ENCODE results near the gene EXOSC2.
A peak's percentile ranks its signal among the peaks of the same experiment; 100 is the strongest.

The EXOSC2 gene, protein sequence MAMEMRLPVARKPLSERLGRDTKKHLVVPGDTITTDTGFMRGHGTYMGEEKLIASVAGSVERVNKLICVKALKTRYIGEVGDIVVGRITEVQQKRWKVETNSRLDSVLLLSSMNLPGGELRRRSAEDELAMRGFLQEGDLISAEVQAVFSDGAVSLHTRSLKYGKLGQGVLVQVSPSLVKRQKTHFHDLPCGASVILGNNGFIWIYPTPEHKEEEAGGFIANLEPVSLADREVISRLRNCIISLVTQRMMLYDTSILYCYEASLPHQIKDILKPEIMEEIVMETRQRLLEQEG

DNA sequence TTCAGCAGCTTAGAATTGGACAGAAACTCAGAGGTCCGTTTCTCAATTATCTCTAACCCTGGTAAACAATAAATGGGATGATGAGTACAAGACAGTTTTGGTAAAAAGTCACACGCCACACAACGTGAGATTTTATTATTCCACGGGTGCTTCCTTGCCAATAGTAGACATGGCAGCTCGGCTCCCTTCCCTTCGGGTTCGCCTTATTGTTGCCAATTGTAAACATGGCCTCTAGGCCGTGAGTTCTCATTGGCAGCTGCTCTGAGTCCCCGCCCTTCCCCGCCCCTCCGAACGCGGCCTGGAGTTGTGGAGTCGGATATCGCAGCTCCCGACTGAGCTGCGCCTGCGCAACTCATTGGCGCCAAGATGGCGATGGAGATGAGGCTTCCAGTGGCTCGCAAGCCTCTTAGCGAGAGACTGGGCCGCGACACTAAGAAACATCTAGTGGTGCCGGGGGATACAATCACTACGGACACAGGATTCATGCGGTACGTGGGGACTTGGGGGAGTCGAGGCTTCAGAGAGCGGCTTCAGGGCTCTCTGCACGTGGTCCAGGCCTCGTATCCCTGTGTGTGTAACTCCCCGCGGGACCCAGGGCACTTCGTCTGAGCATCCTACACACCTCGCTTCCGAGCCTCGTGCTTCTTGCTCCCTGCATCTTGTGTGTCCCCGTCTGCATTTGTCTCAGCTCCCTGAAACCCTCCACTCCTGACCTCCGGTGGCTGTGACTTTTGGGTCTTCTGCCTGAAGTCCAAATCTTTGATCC lies at the start of gene EXOSC2:
EXOSC2 (plus strand) TSS at position 355 of the 766 bp plus-strand sequence; CDS start at position 367, 12 bp downstream.
- peak; percentile 99 for DNase-seq

DNA sequence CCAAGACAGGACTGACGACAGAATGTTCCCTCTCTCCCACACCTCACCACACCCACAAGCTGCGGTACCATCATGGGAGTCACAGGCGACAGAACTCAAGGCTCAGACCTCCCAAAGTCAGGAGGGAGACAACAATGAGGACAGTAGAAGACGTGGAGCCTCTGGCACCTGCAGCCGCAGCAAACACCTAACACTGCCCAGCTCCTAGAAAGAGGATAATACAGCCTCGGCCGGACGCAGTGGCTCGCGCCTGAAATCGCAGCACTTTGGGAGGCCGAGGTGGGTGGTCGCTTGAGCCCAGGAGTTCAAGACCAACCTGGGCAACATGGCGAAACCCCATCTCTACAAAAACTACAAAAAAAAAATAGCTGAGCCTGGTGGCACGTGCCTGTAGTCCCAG lies 42.4 kb upstream of the EXOSC2 start:
- DNase-seq = no peak

DNA sequence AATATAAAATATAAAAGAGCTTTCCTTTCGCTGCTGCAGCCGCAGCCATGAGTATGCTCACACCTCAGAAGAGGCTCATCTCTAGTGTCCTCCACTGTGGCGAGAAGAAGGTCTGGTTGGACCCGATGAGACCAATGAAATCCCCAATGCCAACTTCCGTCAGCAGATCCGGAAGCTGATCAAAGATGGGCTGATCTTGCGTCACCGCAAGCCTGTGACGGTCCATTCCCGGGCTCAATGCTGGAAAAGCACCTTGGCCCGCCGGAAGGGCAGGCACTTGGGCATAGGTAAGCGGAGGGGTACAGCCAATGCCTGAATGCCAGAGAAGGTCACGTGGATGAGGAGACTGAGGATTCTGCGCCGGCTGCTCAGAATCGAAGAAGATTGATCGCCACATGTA lies 41.8 kb upstream of the EXOSC2 start:
- DNase-seq = no peak

DNA sequence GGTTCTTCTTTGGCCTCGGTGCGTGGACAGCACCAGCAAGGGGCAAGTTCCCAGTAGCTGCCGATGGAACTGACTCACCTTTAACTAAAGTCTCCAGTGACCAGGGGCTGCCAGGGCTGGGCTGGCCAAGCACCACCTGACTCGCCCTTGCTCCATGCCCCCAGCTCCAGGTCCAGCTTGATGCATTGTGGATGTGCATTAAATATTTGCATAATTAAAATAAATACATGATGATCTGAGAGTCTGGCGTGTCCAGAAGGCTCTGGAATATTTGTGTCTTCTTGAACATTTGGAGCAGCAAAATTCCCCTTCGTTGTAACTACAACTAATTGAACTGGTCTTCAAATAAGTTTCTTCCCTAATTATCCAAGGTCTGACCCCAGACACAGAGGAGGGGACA lies 38.7 kb upstream of the EXOSC2 start:
- DNase-seq = no peak

DNA sequence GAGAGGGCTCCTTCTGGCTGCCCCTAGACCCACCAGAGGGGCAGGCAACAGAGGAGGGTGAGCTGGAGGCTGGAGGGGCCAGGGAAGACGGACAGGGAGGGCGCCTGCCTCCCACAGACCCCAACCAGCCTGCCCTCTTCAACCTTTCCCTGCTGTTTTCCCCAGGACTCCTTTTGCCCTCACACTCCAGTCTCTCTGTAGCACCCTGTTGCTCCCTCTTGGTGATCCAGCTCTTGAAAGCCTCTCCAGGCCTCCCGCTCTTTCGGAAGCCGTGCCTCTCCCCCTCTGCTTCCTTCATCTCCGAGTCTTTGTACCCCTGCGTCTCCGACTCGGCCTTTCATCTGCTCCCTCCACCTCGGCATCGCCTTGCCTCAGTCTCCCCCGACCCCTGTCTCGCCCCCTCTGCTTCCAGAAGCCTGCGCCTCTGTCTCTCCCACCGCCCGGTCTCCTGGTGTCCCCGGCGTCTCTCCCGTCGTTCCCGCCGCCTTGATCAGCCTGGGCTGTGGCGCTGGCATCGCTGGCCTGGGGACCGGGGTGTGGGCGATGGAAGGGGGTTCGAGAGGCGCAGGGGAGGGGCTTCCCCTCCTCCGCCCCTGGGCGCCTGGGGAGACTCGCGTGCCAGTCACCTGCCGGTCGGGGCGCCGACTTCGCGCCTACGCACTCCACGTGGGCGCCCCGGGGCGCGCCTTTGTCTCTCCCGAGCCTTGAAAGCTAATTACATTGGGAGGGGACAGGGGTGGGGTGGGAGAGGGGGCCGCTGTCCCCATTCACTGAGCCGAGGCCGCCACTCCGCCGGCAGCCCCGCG lies 34.5 kb upstream of the EXOSC2 start:
- no peak for DNase-seq

DNA sequence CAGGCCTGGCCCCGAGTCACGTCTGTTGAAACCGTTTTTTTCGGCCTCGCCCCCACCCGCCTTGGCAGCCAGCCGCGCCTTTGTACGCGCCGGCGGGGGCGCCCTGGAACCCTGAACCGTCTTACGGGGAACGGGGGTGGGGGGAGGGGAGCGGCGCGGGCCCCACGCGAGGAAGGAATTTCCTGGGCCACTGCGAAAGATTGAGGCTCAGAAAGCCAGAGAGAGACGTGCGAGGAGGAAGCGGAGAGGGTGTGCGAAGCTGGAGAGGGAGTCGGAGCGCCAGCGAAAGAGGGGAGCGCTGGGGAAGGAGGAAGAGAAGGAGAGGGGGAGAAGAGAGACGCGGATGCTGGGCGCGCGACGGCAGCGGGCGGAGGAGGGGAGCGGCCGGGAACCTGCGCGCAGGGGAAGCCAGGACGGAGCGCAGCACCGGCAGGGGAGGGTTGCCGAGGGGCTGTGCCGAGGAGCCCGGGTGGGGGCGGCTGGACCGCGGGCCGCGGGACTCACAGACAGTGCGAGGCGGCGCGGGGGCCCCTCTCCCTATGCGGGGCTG lies 33.8 kb upstream of the EXOSC2 start:
- no peak for DNase-seq

DNA sequence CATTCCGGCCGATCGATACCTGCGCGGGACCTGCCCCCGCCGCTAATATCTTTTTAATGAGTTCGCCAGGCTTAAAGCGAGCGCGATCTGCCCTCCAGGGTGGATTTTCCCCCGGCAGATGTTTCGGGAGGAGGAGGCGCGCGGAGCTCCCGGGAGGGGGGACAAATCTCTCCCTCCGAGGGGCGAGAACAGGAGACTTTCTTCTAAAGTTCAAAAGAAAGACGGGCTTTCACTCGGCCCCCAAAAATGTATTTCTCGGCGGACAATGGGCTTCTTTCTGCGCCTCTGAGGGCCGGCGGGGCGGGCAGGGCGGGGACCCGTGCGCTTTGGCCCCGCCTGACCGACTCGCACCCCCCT lies 33.3 kb upstream of the EXOSC2 start:
- DNase-seq = no peak

DNA sequence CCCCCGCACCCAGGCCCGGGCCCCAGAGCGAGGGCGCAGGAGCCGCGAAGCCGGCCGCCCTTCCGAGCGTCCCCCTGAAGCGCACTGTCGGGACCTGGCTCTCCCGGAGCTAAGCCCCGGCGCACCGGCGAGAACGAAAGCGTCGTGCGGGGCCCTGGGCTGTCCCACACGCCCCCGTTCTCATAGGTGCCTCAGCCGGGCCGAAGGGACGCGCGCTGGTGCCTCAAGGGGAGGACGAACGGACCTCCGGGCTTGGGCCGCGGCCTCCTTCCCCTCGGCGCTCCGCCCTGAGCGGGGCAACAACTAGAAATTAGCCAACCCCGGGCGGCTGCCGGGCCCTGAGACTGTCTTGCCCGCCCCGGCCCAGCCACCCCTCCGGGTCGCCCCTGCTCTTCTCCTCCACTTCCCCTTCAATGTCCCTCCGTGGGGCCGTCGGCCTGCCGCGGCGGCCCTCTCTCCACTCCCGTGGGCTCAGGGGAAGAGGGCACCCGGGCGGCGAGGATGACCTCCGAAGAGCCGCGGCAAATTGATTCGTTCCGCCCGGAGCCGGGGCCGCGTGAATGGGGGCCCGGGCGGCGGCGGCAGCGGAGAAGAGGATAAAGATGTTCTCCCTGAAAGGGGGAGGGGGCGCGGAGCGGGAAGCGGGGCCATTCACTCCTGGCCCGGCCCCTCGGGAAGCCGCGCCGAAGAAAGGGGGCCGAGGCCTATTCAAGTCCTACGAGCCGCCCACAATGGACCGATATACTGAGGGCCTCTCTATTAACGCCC lies 32.7 kb upstream of the EXOSC2 start:
- DNase-seq = no peak

DNA sequence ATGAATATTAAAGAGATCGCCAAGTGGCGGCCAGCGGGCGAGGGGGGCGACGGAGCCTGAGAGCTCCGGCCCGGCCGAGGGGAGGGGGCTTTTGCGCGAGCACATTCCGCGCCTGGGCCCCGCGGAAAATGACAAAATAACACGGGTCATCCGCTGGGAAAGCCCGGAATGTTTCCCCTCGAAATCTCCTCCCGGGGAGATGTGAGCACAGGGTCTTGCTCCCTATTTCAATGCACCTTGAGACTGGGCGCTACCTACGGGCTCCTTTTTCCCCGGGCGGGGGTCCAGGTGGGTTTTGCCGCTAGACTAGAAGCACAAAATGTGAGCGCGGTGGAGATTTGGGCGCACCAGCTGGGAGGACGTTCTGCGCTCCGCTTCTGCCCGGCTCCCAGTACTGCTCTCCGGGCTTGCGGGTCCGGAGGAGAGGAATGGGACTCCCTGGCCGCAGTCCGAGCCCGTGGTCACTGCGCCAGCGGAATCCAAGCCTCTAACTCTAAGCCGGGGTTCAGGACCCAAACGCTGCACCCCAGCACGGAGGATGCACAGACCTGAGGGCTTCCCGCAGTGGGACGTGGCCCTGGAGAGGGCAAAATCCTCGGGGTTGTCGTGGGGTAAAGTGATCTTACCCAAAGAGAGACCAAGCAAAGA lies 32.0 kb upstream of the EXOSC2 start:
- no peak for DNase-seq

DNA sequence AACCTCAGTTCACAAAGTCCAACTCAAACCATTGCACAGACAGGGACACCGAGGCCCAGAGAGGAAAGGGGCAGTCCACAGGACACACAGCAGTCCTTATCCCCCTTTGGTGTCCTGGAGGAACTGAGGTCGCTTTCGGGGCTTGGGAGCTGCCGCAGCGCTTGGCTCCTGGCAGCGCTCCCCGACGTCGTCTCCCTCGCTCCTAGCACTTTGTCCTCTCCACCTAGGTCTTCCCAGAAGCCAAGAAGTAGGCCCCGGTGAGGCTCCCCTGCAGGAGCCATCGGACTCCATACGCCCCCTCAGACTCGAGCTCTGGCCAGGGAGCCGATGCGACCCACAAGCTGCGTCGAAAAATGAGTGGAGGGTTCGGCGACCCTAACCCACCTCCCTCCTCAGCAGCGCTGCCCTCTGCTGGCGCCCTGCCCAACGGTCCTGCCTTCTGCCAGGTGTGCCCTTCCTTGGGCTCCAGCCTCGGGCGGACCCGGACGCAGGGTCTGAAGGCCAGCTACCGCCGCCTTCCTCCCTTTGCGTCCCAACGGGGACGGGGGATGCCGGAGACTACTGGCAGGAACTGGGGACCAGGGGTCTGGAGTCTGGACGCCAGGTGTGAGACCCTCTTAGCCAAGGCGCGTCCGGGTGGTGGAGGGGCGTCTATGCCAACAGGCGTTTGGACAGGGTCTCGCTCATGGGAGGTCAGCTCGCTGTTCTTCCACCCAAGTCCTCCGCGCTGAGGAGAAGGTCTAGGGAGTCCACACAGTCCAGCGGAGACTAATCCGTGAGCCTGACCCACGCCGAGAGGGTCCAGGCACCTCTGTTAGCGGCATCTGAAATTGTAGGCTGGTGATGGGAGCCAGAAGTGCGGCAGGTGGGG lies 31.2 kb upstream of the EXOSC2 start:
- no peak for DNase-seq

DNA sequence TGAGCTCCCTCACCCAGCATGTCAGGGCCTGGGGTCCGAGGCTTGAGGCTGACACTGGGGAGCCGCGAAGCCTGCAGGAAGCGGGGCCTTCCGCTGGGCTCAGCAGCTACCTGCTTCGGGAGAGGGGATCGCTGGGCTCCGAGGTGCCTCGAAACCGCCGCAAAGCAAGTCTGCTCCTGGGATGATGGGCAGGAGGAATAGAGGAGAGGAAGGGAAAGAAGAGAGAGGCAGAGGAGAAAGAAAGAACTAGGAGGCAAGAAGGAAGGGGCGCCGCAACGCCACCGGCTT lies 30.7 kb upstream of the EXOSC2 start:
- DNase-seq = no peak

DNA sequence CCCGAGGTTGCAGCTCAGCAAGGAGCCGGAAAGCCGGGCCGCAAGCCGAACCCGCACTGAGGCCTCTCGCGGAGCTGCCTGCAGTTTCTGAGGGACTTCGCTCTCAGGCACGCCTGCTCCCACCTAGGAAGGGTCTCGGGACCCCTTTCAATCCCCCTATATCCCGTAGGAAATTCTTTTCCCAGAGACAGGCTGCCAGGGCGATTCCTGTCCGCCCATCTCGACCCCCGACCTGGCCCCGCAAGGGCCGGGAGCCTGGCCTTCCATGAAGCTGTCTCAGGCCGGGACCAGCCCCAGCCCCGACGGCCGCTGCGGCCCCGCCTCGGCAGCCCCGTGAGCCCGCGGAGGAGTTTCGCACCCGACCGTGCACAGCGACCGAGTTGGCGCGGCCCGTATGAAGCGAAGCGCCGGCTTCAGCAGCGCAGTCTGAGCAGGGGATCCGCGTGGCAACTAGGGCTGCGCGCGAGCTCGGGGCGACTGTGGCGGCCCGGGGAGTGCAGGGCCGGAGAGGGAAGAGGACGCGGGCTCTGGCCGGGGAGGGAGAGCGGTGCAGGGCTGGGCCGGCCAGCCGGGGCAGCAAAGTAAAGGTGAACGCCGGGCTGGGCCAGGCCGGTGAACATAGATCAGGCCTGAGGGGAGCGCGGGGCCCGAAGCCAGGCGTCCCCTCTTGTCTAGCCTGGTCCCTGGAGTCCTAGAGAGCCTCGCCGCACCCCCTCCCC lies 30.2 kb upstream of the EXOSC2 start:
- DNase-seq = no peak

DNA sequence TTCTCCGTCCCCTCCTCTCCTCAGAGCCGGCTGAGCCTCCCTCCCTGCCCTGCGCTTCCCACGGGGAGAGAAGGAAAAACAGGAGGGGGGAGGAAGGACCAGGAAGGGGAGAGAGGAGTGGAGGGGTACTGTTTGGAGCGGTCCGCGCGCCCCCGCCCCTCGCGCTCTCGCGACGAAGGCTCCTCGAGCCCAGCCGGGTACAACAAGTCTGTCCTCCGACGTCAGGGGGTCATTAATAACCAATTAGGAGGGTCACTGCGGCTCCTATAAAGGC lies 29.7 kb upstream of the EXOSC2 start:
- DNase-seq = no peak

DNA sequence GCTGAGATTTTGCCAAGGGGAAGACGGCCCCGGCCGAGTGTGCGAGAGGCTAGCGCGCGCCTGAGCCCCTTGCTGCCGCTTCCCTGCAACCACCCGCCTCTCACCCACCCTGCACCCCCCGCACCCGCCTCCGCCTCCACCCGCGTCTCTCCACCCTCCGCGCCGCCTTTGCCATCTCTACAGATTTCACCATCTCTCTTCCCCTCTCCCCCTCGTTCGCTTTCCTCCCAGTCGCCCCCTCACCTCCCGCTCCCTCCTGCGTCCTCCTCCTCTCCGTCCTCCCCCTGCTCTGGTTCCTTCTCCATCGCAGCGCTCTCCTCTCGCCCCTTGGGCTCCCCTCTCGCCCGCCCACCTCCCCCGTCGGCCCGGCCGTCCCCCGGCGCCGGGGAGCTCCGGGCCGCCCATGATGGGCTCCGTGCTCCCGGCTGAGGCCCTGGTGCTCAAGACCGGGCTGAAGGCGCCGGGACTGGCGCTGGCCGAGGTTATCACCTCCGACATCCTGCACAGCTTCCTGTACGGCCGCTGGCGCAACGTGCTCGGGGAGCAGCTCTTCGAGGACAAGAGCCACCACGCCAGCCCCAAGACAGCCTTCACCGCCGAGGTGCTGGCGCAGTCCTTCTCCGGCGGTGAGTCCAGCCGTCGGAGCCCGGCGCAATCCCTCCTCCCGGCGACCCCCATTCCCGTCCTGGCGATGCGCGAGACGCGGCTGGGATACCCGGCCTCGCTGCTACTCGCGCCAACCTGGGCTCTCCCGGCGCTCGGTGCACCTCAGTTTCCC lies 29.1 kb upstream of the EXOSC2 start, which contains the start of gene PRDM12:
PRDM12 (plus strand) TSS at position 344 of the 778 bp plus-strand sequence; CDS start at position 404, 60 bp downstream.
- no peak for DNase-seq

DNA sequence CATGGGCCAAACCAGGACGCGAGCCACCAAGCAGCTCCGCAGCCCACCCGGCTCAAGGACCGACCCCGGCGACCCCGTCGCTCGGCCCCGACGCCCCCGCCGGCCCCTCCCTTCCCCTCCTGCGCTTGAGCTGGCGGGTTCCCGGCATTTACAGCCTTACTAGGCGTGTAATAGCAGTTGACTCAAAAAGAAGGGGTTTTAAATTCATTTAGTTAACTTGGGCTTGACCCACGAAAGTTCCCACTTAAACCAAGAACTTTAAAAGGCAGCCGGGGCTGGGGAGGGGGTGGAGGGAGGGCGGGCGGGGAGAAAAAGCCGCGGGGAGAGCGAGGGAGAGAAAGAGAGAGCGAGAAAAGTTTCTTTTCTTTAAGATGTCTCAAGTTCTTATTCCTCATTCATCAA lies 28.6 kb upstream of the EXOSC2 start:
- no peak for DNase-seq

DNA sequence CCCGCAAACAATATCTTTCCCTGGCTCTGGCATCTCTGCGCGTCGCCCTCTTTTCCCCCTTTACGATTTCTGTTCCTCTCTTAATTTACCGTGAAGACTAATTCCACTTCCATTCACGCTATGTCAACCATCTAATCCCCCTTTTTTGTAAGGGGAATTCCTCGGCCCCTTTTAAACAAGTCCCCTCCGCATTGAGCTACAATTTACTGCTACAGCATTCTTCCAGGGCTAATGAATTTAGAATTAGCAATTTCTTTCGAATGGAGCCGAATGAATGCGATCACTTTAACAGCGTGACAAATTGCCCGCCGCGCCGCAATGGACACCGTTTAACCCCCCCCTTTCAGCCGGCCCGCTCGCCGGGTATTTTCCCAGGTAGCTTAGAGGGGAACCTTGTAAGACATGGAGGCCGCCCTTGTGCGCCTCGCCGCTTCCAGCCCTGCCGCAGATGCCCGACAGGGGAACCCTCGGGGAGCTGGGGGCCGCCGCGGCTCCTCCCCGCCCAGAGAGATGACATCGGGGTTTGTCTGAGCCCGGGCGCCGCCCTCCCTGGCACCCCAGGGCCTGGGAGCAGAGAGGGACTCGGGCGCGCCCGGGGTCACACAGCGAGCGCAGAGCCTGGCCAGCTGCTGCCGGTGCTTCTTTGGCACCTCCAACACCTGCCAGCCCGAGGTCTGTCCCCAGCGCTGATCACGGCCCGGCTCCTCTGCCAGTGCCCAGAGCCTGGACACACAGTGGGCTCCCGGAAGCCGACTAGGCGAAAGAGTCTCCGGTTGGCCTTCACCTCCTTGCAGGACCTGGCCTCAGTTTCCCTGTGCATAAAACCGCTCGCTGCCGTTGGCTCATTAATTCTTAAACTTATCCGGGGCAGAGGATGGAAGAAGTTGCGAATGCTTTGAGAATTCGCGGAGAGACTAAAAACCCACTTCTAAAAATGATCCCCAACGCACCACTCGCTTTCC lies 27.9 kb upstream of the EXOSC2 start:
- DNase-seq = no peak

DNA sequence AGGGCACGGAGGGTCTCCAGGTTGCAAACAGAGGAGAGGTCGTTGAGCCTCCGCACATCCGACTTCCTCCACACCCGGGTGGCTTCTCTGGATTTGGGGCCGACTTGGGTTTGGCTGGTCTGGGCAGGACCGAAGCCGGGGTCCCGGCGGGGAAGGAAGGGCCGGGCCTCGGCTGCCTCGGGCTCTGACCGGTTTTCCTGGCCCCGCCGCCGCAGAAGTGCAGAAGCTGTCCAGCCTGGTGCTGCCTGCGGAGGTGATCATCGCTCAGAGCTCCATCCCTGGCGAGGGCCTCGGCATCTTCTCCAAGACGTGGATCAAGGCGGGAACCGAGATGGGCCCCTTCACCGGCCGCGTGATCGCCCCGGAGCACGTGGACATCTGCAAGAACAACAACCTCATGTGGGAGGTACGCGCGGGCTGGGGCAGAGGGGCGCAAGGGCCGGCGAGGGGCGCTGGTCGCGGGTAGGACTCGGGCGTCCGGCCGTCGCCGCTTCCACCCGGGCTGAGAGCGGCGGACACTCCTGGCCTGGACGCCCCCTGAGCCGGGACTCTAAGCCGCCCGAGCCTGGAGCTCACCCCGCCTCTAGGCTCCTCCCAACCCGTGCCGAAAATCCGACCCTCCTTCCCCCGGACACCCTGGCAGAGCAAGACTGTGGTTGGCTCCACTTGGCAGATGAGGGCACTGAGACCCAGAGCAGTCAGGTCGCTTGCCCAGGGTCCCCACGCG lies 27.0 kb upstream of the EXOSC2 start:
- no peak for DNase-seq

DNA sequence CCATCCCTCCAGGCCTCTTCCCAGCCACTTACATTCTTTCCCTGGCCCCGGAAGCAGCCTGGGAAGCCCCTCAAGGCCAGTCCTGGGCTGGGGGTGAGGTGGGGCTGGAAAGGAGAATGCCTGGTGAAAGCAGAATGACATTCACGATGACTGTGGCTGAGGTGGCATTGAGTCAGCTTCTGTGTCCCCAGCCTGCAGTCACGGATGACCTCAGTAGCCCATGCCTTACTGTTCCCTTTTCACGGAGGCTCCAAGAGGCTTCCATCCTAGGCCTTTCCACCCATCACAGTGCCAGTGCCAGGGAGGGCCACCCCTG lies 26.5 kb upstream of the EXOSC2 start:
- DNase-seq = no peak
